ENCODE results near the gene GALNT18.

Gene GALNT18

GRCh38 chr11:11292839-11293238 lies 329.0 kb downstream of the GALNT18 start:
- TF ChIP-seq CTCF (IDR thresholded peaks at IDR 0.05; ENCODE audit: insufficient read depth, low read length, poor library complexity, severe bottlenecking) (no peak), EZH2phosphoT487 (conservative IDR thresholded peaks at IDR 0.05; ENCODE audit: low read length) (no peak)
- Histone ChIP-seq H3K9ac (ENCODE audit: low read length) (no peak overlapping the region), H3K9me3 (ENCODE audit: insufficient read depth, low read length) (no peaks in the 10 kb centered on the region), H3K27me3 (ENCODE audit: low read length) (no peaks in the 10 kb centered on the region), H3F3A (ENCODE audit: insufficient read depth) (no peaks in the 10 kb centered on the region), H3K36me3 (ENCODE audit: low read length) (no peaks in the 10 kb centered on the region), H3K9me2 (replicated peaks; ENCODE audit: insufficient read depth, low read length) (no peaks in the 10 kb centered on the region), H4K20me1 (ENCODE audit: low read depth, low read length) (no peaks in the 10 kb centered on the region), H2AFZ (ENCODE audit: low read depth, low read length, severe bottlenecking) (no peak overlapping the region), H3K4me2 (ENCODE audit: low read depth, low read length, poor library complexity, severe bottlenecking) (no peak overlapping the region), H3K27ac (ENCODE audit: low read depth, low read length) (no peak overlapping the region), H3K4me3 (ENCODE audit: insufficient read depth, low read length, poor library complexity, severe bottlenecking) (no peak overlapping the region), H3K79me2 (ENCODE audit: insufficient read depth, low read length) (no peaks in the 10 kb centered on the region)

- Histone ChIP-seq H3F3A (ENCODE audit: insufficient read depth) (no peaks in the 10 kb centered on the region), H3K9me2 (replicated peaks; ENCODE audit: insufficient read depth, low read length) (no peaks in the 10 kb centered on the region), H4K20me1 (ENCODE audit: low read depth, low read length) (no peaks in the 10 kb centered on the region), H3K9ac (ENCODE audit: low read length) (no peak overlapping the region), H3K36me3 (ENCODE audit: low read length) (no peaks in the 10 kb centered on the region), H3K79me2 (ENCODE audit: insufficient read depth, low read length) (no peaks in the 10 kb centered on the region), H3K27ac (ENCODE audit: low read depth, low read length) (no peak overlapping the region), H3K9me3 (ENCODE audit: insufficient read depth, low read length) (no peaks in the 10 kb centered on the region), H2AFZ (ENCODE audit: low read depth, low read length, severe bottlenecking) (no peak overlapping the region), H3K4me2 (ENCODE audit: low read depth, low read length, poor library complexity, severe bottlenecking) (no peak overlapping the region), H3K4me3 (ENCODE audit: insufficient read depth, low read length, poor library complexity, severe bottlenecking) (no peak overlapping the region), H3K27me3 (ENCODE audit: low read length) (no peaks in the 10 kb centered on the region)
- TF ChIP-seq CTCF (IDR thresholded peaks at IDR 0.05; ENCODE audit: insufficient read depth, low read length, poor library complexity, severe bottlenecking): no peak
- no peak for TF ChIP-seq EZH2phosphoT487 (conservative IDR thresholded peaks at IDR 0.05; ENCODE audit: low read length)
Observed at GRCh38 chr11:11291041-11292015, 330.5 kb downstream of the GALNT18 start.

- no peak overlapping the region for H3K27ac ChIP-seq (ENCODE audit: low read depth, low read length)
- H2AFZ ChIP-seq (ENCODE audit: low read depth, low read length, severe bottlenecking): no peak overlapping the region
- H3K36me3 ChIP-seq (ENCODE audit: low read length): no peaks in the 10 kb centered on the region
- no peaks in the 10 kb centered on the region for H3K9me3 ChIP-seq (ENCODE audit: insufficient read depth, low read length)
- TF ChIP-seq CTCF (IDR thresholded peaks at IDR 0.05; ENCODE audit: insufficient read depth, low read length, poor library complexity, severe bottlenecking) (no peak), EZH2phosphoT487 (conservative IDR thresholded peaks at IDR 0.05; ENCODE audit: low read length) (no peak)
- H3K9ac ChIP-seq (ENCODE audit: low read length): no peak overlapping the region
- H3K27me3 ChIP-seq (ENCODE audit: low read length): no peaks in the 10 kb centered on the region
- H3K4me3 ChIP-seq (ENCODE audit: insufficient read depth, low read length, poor library complexity, severe bottlenecking): no peak overlapping the region
- H4K20me1 ChIP-seq (ENCODE audit: low read depth, low read length): no peaks in the 10 kb centered on the region
- H3F3A ChIP-seq (ENCODE audit: insufficient read depth): no peaks in the 10 kb centered on the region
- no peak overlapping the region for H3K4me2 ChIP-seq (ENCODE audit: low read depth, low read length, poor library complexity, severe bottlenecking)
- no peaks in the 10 kb centered on the region for H3K79me2 ChIP-seq (ENCODE audit: insufficient read depth, low read length)
- H3K9me2 ChIP-seq (replicated peaks; ENCODE audit: insufficient read depth, low read length): no peaks in the 10 kb centered on the region
Observed at GRCh38 chr11:11290354-11290753, 331.5 kb downstream of the GALNT18 start.

Measured in SU-DHL-6 (cell line).